Measurements from ENCODE around the gene CD1D.

- no peak for TF ChIP-seq CTCF (IDR thresholded peaks at IDR 0.05; ENCODE audit: low read depth, low read length, missing input control)
- TF ChIP-seq TAF1 (conservative IDR thresholded peaks at IDR 0.05), result no peak
- TF ChIP-seq YY1 (IDR thresholded peaks at IDR 0.05), result no peak
- no peak for TF ChIP-seq REST (IDR thresholded peaks at IDR 0.05)
- TF ChIP-seq HNF4G (IDR thresholded peaks at IDR 0.05), result no peak
Measured at GRCh38 chr1:158176399-158176798, 4.3 kb upstream of the CD1D start.

Data from liver (tissue), 3 donors.